Parathyroid adenoma (tissue), 2 donors: Measurements from ENCODE around the gene ASGR2.

ENCODE experiments used
- H2AFZ ChIP-seq: fragments of 300-600 bp; sonication (generic); one replicate; pipeline ENCODE4 v1.7.0; 2017; ENCODE audit warnings: antibody characterized with exemption, mild to moderate bottlenecking
- H3K27ac ChIP-seq: fragments of 300-600 bp; sonication (generic); one replicate; pipeline ENCODE4 v1.7.0; 2017
- H3K27me3 ChIP-seq: fragments of 300-600 bp; sonication (generic); one replicate; pipeline ENCODE4 v1.7.0; 2017; ENCODE audit warnings: low read length; ENCODE audit not compliant: control insufficient read depth, insufficient read depth
- H3K36me3 ChIP-seq: fragments of 300-600 bp; sonication (generic); one replicate; pipeline ENCODE4 v1.7.0; 2017; ENCODE audit warnings: low read length; ENCODE audit not compliant: control insufficient read depth, insufficient read depth
- H3K4me1 ChIP-seq: fragments of 300-600 bp; sonication (generic); one replicate; pipeline ENCODE4 v1.7.0; 2017; ENCODE audit warnings: control low read depth
- H3K4me2 ChIP-seq: fragments of 300-600 bp; sonication (generic); one replicate; pipeline ENCODE4 v1.7.0; 2017; ENCODE audit warnings: low read length
- H3K4me3 ChIP-seq: fragments of 300-600 bp; sonication (generic); one replicate; pipeline ENCODE4 v1.7.0; 2017; ENCODE audit warnings: low read depth, low read length
- H3K79me2 ChIP-seq: fragments of 300-600 bp; sonication (generic); one replicate; pipeline ENCODE4 v1.7.0; 2017; ENCODE audit warnings: control low read depth
- H3K9ac ChIP-seq: fragments of 300-600 bp; sonication (generic); one replicate; pipeline ENCODE4 v1.7.0; 2017; ENCODE audit warnings: mild to moderate bottlenecking
- H3K9me3 ChIP-seq: fragments of 300-600 bp; sonication (generic); one replicate; pipeline ENCODE4 v1.7.0; 2017; ENCODE audit warnings: low read length; ENCODE audit not compliant: control insufficient read depth
- CTCF ChIP-seq: fragments of 300-600 bp; sonication (generic); IDR thresholded peaks from one replicate; pipeline ENCODE4 v1.7.0; 2017; ENCODE audit warnings: antibody characterized with exemption, mild to moderate bottlenecking
- donor health status: primary hyperparathyroidism.

Gene ASGR2

GRCh38 chr17:7146115-7146514 is 31.5 kb upstream of the ASGR2 start:
- Histone ChIP-seq H3K9me3 (no peaks in the 10 kb centered on the region), H2AFZ (no peak overlapping the region), H3K4me2 (no peak overlapping the region), H3K4me1 (peaks cover 24% of the 10 kb centered on the region), H3K36me3 (no peaks in the 10 kb centered on the region), H3K4me3 (no peak overlapping the region), H3K79me2 (no peaks in the 10 kb centered on the region), H3K27me3 (no peaks in the 10 kb centered on the region), H3K27ac (no peak overlapping the region), H3K9ac (no peak overlapping the region)
- no peak for TF ChIP-seq CTCF

- Histone ChIP-seq H3K9me3 (no peaks in the 10 kb centered on the region), H3K27ac (no peak overlapping the region), H3K79me2 (no peaks in the 10 kb centered on the region), H3K9ac (no peak overlapping the region), H3K4me1 (peaks cover 32% of the 10 kb centered on the region), H3K4me2 (no peak overlapping the region), H3K36me3 (no peaks in the 10 kb centered on the region), H3K27me3 (no peaks in the 10 kb centered on the region), H3K4me3 (no peak overlapping the region), H2AFZ (no peak overlapping the region)
- TF ChIP-seq CTCF: no peak
These were observed 29.6 kb upstream of the ASGR2 start for GRCh38 chr17:7144213-7144612.

- peak overlapping the region; percentile 81 for H3K27ac ChIP-seq
- H3K9me3 ChIP-seq: no peaks in the 10 kb centered on the region
- H2AFZ ChIP-seq: peak overlapping the region; percentile 42
- no peak overlapping the region for H3K9ac ChIP-seq
- no peaks in the 10 kb centered on the region for H3K27me3 ChIP-seq
- peak overlapping the region; percentile 47 for H3K4me2 ChIP-seq
- H3K79me2 ChIP-seq: no peaks in the 10 kb centered on the region
- peak overlapping the region; percentile 32 for H3K4me3 ChIP-seq
- peaks cover 45% of the 10 kb centered on the region for H3K4me1 ChIP-seq
- TF ChIP-seq CTCF: no peak
- H3K36me3 ChIP-seq: no peaks in the 10 kb centered on the region
These were observed 27.2 kb upstream of the ASGR2 start for GRCh38 chr17:7141824-7142223.

- Histone ChIP-seq H3K9ac (no peak overlapping the region), H3K79me2 (no peaks in the 10 kb centered on the region), H3K27me3 (no peaks in the 10 kb centered on the region), H3K36me3 (no peaks in the 10 kb centered on the region), H3K4me1 (peaks cover 41% of the 10 kb centered on the region), H3K9me3 (no peaks in the 10 kb centered on the region), H2AFZ (peak overlapping the region; percentile 61), H3K27ac (peak overlapping the region; percentile 29), H3K4me3 (no peak overlapping the region), H3K4me2 (no peak overlapping the region)
- TF ChIP-seq CTCF: no peak
These were observed 24.8 kb upstream of the ASGR2 start for GRCh38 chr17:7139400-7139799.

- Histone ChIP-seq H3K36me3 (no peaks in the 10 kb centered on the region), H3K9ac (no peak overlapping the region), H3K4me1 (peaks cover 41% of the 10 kb centered on the region), H3K4me3 (no peak overlapping the region), H3K27ac (no peak overlapping the region), H2AFZ (peak overlapping the region; percentile 61), H3K9me3 (no peaks in the 10 kb centered on the region), H3K79me2 (no peaks in the 10 kb centered on the region), H3K27me3 (no peaks in the 10 kb centered on the region), H3K4me2 (no peak overlapping the region)
- TF ChIP-seq CTCF: no peak
These were observed 24.3 kb upstream of the ASGR2 start for GRCh38 chr17:7138800-7139381.
